ENCODE measurements around the gene STARD10. TPM values are rescaled to one million over a fixed set of nuclear protein-coding genes. Genes with fewer than 3 reads are reported as not detected.
A peak's percentile ranks its signal among the peaks of the same experiment; 100 is the strongest.
"Not testable (repeated sequence)": the region's sequence is repeated elsewhere in the genome, so short reads cannot be mapped to it uniquely, and the experiment has no call there.

Gene STARD10
- total RNA-seq, 6 experiments from 2014 or later = 10.8 to 16.9 (median 15.8) TPM

DNA sequence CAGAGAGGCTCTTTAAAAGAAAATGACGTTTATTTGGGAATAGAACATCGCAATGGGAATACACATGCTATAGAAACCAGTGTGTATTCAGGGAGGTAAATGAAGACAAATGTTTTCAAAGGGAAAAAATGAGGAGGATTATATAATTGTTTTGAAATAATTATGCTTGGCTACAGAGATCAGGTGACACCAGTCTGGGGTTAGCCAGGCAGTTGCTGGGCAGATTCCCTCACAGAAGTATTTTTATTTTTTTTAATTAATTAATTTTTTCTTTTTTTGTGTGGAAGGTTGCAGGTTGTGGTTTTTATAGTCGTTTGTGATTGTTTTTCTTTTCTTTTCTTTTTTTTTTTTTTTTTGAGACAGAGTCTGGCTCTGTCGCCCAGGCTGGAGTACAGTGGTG lies 5.6 kb upstream of the STARD10 start:
- Mint-ChIP-seq H3K4me3 (no peak overlapping the region), H3K9me3 (no peaks in the 10 kb centered on the region; the same call in 1 of the 2 replicates), H3K4me1 (ENCODE audit: low read depth) (peaks cover 6% of the 10 kb centered on the region), H3K27me3 (ENCODE audit: insufficient read depth) (no peaks in the 10 kb centered on the region; the same call in 1 of the 2 replicates), H3K36me3 (ENCODE audit: low read depth) (no peaks in the 10 kb centered on the region), H3K27ac (no peak overlapping the region)
- TF ChIP-seq, protein P1, sequence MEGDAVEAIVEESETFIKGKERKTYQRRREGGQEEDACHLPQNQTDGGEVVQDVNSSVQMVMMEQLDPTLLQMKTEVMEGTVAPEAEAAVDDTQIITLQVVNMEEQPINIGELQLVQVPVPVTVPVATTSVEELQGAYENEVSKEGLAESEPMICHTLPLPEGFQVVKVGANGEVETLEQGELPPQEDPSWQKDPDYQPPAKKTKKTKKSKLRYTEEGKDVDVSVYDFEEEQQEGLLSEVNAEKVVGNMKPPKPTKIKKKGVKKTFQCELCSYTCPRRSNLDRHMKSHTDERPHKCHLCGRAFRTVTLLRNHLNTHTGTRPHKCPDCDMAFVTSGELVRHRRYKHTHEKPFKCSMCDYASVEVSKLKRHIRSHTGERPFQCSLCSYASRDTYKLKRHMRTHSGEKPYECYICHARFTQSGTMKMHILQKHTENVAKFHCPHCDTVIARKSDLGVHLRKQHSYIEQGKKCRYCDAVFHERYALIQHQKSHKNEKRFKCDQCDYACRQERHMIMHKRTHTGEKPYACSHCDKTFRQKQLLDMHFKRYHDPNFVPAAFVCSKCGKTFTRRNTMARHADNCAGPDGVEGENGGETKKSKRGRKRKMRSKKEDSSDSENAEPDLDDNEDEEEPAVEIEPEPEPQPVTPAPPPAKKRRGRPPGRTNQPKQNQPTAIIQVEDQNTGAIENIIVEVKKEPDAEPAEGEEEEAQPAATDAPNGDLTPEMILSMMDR (IDR thresholded peaks at IDR 0.05) = no peak
- DNase-seq = no peak

DNA sequence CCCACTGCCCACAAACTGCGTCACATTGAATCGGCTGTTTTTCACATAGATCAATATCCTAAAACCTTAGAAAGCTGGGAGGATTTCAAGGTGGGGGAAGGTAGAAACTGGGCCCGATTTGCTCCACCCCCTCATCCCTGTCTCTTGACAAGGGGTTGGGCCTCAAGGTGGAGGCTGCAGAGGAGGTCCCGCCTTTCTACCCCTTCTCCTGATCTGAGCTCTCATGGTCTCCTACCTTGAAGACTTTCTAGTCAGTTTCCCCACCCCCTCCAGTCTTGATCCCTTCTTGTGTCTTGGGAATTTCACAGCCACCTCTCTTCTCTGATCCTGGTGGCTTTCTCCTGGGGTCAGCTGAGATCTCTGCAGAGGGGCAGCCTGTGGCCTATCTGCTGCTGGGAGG lies 4.5 kb upstream of the STARD10 start:
- Mint-ChIP-seq H3K9me3 (no peaks in the 10 kb centered on the region; the same call in 1 of the 2 replicates), H3K4me3 (no peak overlapping the region), H3K4me1 (ENCODE audit: low read depth) (peaks cover 15% of the 10 kb centered on the region), H3K27ac (no peak overlapping the region), H3K27me3 (ENCODE audit: insufficient read depth) (no peaks in the 10 kb centered on the region; the same call in 1 of the 2 replicates), H3K36me3 (ENCODE audit: low read depth) (no peaks in the 10 kb centered on the region)
- no peak for DNase-seq
- TF ChIP-seq, protein P1 (IDR thresholded peaks at IDR 0.05) = no peak

DNA sequence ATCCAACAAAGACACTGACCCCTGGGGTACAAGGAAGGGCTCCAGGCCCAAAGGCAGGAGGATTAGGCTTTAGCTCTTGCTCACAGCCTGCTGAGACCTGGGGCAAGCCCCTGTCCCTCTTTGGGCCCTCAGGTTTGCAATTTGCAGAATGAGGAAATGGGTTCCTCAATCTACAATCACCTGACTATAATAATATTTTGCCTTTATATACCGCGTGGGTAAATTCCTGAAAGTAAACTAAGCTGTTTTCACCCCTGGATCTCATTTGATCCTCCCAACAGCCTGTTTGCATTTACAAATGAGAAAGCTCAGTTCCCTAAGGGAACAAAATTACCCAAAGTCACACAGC lies 797 bp downstream of the STARD10 start:
- Mint-ChIP-seq H3K36me3 (ENCODE audit: low read depth) (no peaks in the 10 kb centered on the region), H3K27me3 (ENCODE audit: insufficient read depth) (no peaks in the 10 kb centered on the region; the same call in 1 of the 2 replicates), H3K4me3 (peak overlapping the region; percentile 99), H3K9me3 (no peaks in the 10 kb centered on the region; the same call in 1 of the 2 replicates), H3K27ac (peak overlapping the region; percentile 96), H3K4me1 (ENCODE audit: low read depth) (peaks cover 49% of the 10 kb centered on the region)
- no peak for DNase-seq
- TF ChIP-seq, protein P1 (IDR thresholded peaks at IDR 0.05) = no peak

DNA sequence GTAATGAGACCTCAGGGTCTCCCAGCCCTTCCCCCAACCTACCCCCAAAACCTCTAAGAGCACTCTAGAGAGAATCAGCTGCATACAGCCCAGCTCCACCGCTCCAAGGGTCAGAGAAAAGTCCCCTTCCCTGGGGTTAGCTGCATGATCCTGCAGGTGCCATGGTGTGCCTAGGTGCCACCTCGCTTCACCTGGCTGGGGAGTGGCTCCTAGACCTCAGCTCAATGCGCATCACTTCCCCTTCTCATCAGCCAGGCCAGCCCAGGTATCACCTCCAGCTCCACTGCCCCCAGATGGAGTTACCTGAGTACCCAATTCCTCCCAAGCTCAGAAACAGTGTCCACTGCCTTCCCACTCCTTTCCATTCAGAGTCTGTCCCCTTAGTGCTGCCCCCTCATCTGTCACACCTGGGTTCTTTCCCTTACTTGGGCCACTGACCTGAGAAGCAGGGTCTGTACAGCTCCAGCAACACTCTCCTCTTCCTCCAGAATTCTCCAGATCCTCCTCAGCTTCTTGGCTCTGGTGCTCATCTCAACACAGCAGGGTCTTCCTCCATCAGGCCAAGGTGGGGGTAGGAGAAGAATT lies 1.3 kb downstream of the STARD10 start:
- no peak for DNase-seq
- H3K27ac Mint-ChIP-seq = peak overlapping the region; percentile 96; the same call in 1 of the 2 replicates
- H3K9me3 Mint-ChIP-seq = no peaks in the 10 kb centered on the region; the same call in 1 of the 2 replicates
- no peak overlapping the region for H3K4me3 Mint-ChIP-seq
- peaks cover 2% of the 10 kb centered on the region for H3K27me3 Mint-ChIP-seq (ENCODE audit: insufficient read depth)
- TF ChIP-seq, protein P1 (IDR thresholded peaks at IDR 0.05) = no peak
- H3K36me3 Mint-ChIP-seq (ENCODE audit: low read depth) = no peaks in the 10 kb centered on the region
- H3K4me1 Mint-ChIP-seq (ENCODE audit: low read depth) = peaks cover 49% of the 10 kb centered on the region

DNA sequence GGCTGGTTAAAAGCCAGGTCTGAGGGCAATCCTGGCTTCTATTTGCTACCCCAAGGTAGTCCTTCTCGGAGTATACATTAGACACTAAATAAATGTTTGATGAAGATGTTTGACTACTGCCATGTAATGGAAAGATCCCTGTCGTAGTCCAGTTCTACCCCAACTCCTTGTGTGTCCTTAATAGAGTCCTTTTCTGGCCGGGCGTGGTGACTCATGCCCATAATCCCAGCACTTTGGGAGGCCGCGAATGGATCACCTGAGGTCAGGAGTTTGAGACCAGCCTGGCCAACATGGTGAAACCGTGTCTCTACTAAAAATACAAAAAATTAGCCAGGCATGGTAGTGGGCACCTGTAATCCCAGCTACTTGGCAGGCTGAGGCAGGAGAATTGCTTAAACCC lies 2.6 kb downstream of the STARD10 start:
- H3K36me3 Mint-ChIP-seq (ENCODE audit: low read depth); H3K27me3 Mint-ChIP-seq (ENCODE audit: insufficient read depth); H3K9me3 Mint-ChIP-seq; DNase-seq; H3K4me3 Mint-ChIP-seq; H3K27ac Mint-ChIP-seq: not testable (repeated sequence)
- peaks cover 49% of the 10 kb centered on the region for H3K4me1 Mint-ChIP-seq (ENCODE audit: low read depth)

DNA sequence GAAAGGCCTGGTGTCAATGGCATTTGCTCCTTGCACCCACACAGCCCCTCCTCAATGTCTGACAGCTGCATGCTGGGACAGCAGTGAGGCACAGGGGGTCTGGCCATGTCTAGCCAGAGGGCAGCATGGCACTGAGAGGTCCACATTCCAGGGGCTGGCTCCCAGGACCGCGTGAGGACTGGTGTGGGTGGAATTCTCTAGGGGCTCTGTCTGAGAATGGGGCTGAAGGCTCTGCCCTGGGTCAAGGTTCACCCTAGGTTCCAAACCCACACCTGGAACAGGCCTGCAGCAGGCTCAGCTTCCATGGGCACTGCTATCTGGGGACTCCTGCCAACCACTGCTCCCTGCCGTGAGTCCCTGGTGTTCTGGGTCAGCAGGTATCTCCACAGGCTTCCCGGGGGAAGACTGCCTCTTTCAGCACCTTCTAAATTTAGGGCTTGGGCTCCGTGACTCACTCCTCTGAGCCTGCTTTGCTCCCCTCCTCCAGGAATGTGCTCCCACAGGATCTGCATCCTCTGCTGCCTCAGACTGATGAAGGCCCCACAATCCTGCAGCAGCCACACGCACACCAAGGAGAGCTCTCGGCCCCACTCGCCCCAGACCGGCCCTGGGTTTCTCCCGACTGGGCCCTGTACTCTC lies 4.2 kb downstream of the STARD10 start:
- H3K27ac Mint-ChIP-seq = peak overlapping the region; percentile 25; the same call in 1 of the 2 replicates
- peak; percentile 47 for DNase-seq
- no peaks in the 10 kb centered on the region for H3K36me3 Mint-ChIP-seq (ENCODE audit: low read depth)
- H3K27me3 Mint-ChIP-seq (ENCODE audit: insufficient read depth) = peaks cover 3% of the 10 kb centered on the region
- no peaks in the 10 kb centered on the region for H3K9me3 Mint-ChIP-seq
- TF ChIP-seq, protein P1 (IDR thresholded peaks at IDR 0.05) = no peak
- H3K4me3 Mint-ChIP-seq = 0 out of 2 replicates have a peak overlapping the region, but pooled peaks have one; percentile 12
- H3K4me1 Mint-ChIP-seq (ENCODE audit: low read depth) = peaks cover 45% of the 10 kb centered on the region
